HG03039 (cell line): ENCODE results near the gene VOPP1.
A peak's percentile ranks its signal among the peaks of the same experiment; 100 is the strongest.

Experiments
- ATAC-seq: cut with Tn5 transposase; IDR thresholded peaks from one replicate; pipeline ENCODE4 v1.9.1; 2021; ENCODE audit warnings: mild to moderate bottlenecking, moderate library complexity; ENCODE audit not compliant: unreplicated experiment

VOPP1 gene

DNA sequence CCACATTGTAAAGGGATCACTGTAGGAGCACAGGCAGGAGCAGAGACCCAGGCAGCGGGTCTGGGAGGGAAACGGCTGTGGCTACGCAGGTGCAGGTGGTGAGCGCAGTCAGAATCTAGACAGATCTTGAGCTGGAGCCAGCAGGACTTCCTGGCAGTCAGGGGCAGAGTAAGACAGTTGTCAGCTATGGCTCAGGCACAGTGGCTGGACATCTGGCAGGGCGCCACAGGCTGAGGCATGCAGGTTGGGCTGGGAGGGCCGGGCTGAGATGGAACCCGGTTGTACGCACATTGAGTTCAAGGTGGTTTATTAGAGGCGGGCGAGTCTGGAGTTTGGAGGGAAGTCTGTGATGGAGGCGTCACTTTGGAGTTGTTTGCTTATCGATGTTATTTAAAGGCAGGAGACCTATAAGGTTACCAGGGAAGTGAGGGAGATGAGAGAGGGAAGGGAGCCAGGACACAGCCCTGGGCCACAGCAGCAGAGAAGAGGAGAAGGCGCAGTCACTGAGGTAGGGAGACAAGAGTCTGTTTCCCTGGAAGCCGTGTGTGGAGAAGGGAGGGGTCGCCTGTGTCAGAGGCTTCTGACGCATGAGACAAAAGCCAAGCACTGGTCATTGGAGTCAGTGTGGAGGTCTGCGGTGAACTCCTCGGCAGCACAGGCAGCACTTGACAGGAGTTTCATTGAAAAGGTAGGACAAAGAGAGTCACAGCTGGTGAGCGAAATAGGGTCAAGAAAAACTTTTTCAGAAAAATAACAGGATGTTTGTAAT is 133.4 kb downstream of the VOPP1 start:
- no peak for ATAC-seq

DNA sequence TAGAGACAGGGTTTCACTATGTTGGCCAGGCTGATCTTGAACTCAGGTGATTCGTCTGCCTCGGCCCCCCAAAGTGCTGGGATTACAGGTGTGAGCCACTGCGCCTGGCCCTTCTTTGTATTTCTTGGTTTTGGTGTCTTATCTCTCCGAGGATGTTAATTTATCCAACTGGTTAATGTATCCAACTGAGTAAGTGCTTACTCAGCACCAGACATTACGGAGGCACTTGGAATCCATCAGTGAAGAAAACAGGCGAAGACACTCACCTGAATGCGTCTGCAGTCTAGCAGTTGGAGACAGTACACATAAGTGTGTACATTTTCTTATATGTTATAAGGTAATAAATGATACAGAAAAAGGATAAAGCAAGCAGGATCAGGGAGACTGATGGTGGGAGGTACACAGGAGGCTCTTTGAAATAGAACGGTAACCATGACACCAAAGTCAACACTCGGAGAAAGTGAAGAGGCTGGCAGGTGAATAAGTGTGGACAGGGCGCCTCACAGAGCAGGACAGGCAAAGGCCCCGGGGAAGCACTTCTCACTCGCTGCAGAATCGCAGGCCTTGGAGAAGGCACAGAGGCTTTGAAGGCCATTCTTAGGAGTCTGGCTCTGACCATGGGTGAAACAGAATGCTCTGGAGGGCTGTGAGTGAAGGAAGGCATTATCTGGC is 134.1 kb downstream of the VOPP1 start:
- ATAC-seq = no peak

DNA sequence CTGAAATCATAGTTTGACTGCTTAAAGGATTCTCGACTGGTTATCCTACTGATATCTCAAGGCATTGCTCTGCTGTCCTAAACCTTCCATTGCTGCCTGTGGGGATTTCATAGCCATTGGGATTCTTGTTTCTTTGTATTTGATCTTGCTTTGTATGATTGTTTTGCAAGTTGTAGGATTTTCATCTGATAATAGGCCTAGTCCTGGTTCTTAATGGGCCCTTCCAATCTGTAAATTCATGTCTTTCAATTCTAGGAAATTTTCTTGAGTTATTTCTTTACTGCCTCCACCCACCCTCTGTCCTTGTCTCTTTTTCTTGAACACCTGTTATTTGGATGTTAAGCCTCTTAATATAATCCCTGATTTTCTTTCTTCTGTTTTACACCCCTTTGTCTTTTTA is 134.9 kb downstream of the VOPP1 start:
- ATAC-seq = no peak

DNA sequence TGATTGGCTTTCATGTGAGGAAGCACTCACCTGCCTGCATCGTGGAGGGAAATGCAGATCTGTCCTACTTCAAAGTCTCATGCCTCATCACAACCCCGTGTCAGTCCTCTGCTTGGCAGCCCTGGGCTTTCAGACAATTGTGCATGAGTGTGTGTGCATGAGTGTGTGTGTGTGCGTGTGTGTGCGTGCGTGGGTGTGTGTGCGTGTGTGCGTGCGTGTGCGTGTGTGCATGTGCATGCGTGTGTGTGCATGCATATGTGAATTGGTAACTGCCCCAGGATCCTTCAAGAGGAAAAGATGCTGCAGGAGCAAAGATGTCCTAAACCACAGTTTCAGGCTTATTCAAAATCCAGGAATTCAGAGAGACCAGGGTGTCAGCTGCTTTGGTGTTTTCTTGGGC is 135.8 kb downstream of the VOPP1 start:
- no peak for ATAC-seq

DNA sequence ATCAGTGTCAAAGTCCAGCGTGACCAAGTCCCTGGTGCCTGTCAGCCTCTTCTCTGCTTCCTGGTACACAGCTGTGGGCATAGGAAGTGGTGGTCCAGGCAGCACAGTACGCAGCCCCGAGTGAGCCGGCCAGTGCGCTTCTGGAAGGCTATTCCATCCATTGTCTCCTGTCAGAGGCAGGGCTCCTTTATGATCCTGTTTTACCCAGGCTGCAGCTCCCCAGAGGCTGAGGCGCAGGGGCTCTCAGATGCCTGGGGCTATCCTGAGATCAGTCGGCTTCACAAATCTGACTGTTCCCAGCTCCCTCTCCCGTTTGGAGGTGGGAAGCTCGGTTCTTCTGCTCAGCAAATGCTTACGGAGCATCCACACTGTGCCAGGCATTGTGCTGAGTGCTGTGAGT is 136.8 kb downstream of the VOPP1 start:
- ATAC-seq = no peak

DNA sequence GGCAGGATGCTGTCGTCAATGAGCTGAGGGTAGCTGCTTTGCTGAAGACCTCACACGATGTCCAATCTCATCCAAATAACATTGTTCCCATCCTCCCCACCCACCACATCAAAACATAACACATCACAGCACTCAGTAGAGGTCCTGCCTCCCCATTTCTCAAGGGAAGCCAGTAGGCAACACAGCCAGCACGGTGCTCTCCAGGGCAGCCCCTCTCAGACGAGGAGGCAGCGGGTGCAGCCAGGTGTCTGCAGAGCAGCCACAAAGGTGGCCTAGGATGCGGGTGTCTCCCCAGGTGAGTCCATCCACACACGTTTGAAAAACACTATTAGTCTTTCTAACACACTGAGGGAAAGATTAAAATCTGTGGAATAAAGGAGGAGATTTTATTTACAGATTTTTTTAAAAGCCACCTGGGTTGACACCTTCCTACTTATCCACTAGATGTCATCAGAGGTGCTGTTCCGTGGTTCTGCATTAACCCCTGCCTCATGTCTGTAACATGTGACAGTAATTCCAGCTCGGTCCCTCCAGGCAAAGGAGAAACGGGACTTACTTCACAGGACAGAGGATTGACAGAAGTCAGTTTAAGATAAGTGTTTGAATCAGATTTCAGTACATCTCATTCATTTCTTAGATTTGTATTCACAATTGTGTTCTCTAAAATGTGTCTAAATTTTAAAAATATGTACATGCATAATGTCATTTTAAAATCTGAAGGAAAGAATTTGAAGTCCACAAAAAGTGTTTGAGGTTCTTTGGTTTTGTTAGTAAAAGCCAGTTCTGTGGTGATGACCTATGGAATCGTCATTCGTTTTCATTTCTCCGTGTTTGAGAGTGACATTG is 139.1 kb downstream of the VOPP1 start:
- peak; percentile 66 for ATAC-seq

DNA sequence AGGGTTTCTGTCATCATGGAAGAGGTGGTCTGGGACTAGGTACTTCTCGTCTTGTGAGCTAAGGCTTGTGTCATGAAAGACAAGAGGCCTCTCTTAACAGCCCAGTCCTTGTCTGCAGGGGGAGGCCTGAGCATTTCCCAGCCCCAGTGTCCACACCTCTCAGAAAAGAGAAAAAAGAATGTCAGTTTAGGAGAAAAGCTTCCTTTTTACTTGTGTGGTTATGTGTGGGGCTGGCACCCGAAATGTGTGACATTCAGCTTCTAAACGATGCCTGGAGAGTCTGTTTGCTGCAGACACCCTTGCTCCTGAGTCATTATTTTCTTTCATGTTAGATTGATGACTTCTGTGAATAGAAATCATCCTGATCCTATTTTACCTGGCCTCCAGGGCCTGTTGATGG is 139.8 kb downstream of the VOPP1 start:
- no peak for ATAC-seq

DNA sequence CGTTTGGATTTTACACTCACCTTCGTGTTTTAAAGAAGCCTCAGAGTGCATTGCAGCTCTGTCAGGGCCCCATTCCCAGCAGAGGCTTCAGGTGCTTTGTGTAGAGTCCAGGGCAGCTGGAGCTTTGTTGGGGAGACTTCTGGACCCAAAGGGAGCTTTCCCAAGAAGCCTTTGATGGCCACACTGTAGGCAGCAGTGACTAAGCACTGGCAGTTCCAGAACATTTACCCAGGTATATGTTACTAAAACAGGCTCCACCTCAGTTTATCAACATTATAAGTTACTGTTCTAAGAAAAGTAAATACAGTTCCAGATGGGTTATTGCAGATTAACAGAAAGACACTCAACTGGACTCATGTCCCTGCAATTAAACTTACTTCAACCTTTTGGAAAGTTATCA is 140.4 kb downstream of the VOPP1 start:
- ATAC-seq = no peak

DNA sequence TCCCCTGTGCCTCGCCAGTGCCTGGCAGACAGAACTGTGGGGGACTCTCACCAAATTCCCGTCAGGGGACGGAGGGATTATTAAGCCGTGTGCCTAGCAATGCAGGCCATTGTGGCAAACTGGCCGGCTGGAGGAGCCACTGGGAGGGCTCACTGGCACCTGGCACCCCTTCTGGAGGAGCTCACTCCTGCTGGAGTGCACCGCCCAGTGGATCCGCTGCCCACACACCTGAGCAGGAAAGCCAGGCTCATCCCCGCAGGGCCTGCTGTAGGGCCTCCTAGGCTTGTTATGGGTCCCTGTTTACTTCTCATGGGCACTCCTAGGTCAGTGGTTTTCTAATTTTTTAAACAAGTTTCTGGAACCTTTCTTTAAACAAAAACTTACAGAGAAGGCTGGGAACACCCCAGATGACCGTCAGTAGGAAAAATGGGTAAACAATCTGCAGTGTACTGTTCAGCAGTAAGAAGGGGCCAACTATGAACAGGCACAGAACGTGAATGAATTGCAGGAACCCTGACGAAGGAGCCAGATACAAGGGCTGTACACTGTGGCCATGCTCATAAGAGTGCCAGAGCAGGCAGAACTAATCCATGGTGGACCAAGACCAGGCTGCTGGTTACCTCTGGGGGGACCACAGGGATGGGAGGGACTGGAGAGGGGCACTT is 142.3 kb downstream of the VOPP1 start:
- no peak for ATAC-seq

DNA sequence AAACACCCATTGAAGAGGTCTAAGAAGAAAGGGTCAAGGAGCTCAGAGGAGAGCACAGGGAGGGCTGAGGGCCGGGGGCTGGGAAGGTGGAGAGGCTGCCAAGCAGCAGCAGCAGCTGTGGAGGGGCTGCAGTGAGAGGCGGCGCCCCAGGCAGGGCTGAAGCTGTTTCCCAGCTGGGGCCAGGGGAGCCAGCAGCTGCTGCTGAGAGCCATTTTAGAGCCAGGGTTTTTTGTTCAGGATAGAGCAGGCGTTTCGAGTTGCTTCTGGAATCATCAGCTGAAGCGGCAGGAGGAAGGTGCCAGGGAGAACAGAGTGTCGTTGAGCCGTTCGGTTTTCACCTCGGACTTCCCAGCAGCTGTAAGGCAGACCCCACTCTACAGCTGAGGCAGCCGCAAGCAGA is 144.5 kb downstream of the VOPP1 start:
- no peak for ATAC-seq

DNA sequence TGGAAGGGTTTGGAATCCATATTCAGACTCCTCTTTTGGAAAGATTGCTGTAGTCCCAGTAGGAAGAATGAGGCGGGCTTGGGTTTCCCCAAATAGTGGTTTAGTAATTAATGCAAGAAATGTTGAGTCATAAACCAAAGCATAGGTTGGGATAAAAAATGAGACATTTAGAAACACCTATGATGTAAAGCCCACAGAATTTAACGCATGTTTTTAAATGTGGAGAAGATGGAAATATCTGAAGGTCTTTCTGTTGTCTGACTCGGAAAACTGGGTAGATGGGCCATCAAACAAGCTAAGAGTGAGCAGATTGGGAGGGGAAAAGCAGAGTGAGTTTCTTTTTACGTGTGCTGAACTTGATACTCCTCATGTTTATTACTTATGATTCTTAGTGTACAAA is 145.0 kb downstream of the VOPP1 start:
- ATAC-seq = no peak

DNA sequence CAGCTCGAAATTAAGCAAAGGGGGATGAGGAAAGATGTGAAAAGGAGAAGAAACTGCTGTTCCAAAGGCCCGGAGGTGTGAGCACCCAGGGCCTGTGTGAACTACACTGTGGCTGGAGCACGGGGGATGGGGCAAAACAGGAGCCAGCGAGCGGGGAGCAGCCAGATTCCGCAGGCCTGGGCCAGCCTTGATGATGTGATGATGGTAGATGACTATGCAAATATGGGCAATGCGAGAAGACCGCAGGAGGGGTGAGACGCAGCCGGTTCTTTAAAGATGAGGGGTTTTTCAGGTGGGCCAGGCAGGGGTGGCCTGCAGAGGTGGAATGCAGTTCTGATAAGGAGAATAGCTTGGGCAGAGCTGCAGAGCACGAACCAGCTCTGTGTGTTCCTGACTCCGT is 145.6 kb downstream of the VOPP1 start:
- no peak for ATAC-seq

DNA sequence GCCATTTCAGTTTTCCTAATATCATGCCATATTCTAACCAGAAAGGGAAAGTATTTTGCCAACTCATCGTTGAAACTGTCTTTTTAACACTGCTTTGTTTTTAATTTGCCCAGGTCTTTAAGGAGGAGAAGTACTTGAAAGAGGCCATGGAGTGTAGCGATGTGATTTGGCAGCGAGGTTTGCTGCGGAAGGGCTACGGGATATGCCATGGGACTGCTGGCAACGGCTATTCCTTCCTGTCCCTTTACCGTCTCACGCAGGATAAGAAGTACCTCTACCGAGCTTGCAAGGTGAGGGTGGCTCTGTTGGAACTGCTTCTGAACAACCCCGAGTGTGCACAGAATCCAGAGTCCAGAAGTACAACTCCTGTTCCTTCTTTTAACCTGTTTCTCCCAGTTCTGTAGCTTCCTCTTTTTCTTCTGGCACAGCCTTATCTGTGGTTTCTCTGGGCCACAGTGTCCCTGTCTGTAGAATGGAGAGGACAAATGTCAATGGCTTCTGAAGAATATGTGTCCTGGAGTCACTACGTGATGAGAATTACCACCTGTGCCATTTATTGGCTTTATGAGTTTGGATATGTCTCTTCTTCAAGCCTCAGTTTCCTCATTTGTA is 147.1 kb downstream of the VOPP1 start:
- no peak for ATAC-seq

DNA sequence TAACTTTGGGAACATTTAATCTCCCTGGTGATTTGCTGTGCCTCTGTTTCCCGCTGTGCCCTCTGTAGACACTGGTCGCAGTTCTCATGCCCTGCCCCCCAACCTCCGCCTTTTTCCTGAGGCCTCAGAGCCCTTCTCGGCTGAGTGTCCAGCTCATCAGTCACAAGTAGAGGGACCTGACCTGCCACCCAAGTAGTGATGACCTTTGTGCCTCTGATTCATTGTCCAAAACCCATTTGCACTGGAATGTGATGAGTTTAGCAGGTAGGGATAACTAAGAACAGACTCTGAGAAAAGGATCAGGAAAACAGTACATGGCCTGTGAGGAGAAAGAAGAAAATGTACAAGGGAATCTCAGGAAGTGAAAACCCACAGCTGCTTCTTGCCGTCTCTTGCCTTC is 148.4 kb downstream of the VOPP1 start:
- no peak for ATAC-seq

DNA sequence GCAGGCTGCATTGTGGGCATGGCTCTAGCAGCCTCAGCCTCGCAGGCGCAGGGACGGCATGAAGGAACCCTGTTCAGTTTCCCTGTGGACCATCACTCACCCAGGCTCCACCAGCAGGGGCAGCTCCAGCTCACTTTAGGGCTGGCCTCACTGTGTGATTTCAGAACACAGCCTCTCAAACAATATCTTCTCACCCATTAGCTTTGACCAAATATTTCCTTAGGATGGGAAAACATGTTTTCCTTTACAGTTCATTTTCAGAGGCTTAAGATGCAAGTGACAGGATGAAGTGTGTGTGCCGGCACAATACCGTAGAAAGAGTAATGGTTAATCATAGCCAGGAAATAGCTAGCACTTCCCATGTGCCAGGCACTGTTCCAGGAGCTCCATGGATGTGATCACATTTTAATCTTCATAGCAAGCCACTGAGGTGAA is 149.0 kb downstream of the VOPP1 start:
- ATAC-seq = no peak
